HG02884 (cell line): ENCODE measurements around the gene NEU3.
"Not testable (repeated sequence)": the region's sequence is repeated elsewhere in the genome, so short reads cannot be mapped to it uniquely, and the experiment has no call there.

Experiments
- ATAC-seq: cut with Tn5 transposase; IDR thresholded peaks from one replicate; pipeline ENCODE4 v1.9.1; 2021; ENCODE audit warnings: mild to moderate bottlenecking, moderate library complexity; ENCODE audit not compliant: unreplicated experiment

The NEU3 gene

GRCh38 chr11:74988541-74989259, at the start of gene NEU3:
Gene NEU3 (plus strand): TSS chr11:74988933. CDS start chr11:74989061, 128 bp downstream.
- peak; percentile 86 for ATAC-seq

- no peak for ATAC-seq
Observed at GRCh38 chr11:74941492-74941891, 47.2 kb upstream of the NEU3 start.

GRCh38 chr11:74942073-74942759, 46.5 kb upstream of the NEU3 start:
- no peak for ATAC-seq

GRCh38 chr11:74948546-74948897, 40.2 kb upstream of the NEU3 start:
- ATAC-seq, result peak; percentile 15

- ATAC-seq, result peak; percentile 90
Observed at GRCh38 chr11:74948898-74949752, 39.6 kb upstream of the NEU3 start, which contains the start of the genes SPCS2 and XRRA1. Gene SPCS2 (plus strand): TSS chr11:74949266. CDS start chr11:74949286, 20 bp downstream. Gene XRRA1 (minus strand): TSS chr11:74949091. CDS start chr11:74940878, 8,213 bp downstream.

GRCh38 chr11:74949753-74950137, 39.0 kb upstream of the NEU3 start:
- ATAC-seq, result no peak

GRCh38 chr11:74950374-74950969, 38.3 kb upstream of the NEU3 start:
- no peak for ATAC-seq

GRCh38 chr11:74951226-74951625, 37.5 kb upstream of the NEU3 start:
- no peak for ATAC-seq

GRCh38 chr11:74952752-74953151, 36.0 kb upstream of the NEU3 start:
- ATAC-seq, result no peak

GRCh38 chr11:74953451-74953850, 35.3 kb upstream of the NEU3 start:
- no peak for ATAC-seq

GRCh38 chr11:74954199-74954598, 34.5 kb upstream of the NEU3 start:
- no peak for ATAC-seq

GRCh38 chr11:74956397-74957015, 32.2 kb upstream of the NEU3 start:
- ATAC-seq, result no peak

GRCh38 chr11:74957937-74958629, 30.6 kb upstream of the NEU3 start:
- no peak for ATAC-seq

- not testable (repeated sequence) for ATAC-seq
Observed at GRCh38 chr11:74960128-74960527, 28.6 kb upstream of the NEU3 start.

GRCh38 chr11:74966651-74967050, 22.1 kb upstream of the NEU3 start:
- ATAC-seq, result no peak

GRCh38 chr11:74970852-74971395, 17.8 kb upstream of the NEU3 start:
- ATAC-seq, result no peak

GRCh38 chr11:74971424-74971823, 17.3 kb upstream of the NEU3 start:
- no peak for ATAC-seq

GRCh38 chr11:74978041-74978440, 10.7 kb upstream of the NEU3 start:
- no peak for ATAC-seq

- ATAC-seq, result no peak
Observed at GRCh38 chr11:74980634-74981033, 8.1 kb upstream of the NEU3 start.

GRCh38 chr11:74981888-74982287, 6.8 kb upstream of the NEU3 start:
- no peak for ATAC-seq
